ENCODE measurements around the gene FZD10.

FZD10 gene

DNA sequence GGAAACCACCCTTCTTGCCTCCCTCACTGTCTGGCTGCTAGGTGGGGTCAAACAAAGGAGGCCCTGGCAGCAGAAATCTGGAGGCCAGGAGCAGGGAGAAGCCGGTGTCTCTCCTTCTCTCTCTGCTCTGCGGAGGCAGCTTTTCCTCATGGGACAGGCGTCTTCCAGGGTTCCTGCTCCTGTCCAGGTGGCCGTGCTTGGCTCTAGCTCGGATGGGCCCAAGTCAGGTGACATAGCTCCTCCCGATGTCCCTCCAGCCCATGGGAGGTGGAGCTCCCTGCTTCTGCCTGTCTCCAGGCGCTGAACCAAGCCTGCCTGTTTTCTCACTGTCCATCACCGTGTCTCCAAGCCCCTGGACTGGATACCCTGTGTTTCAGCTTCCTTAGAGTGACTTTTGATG, 30.5 kb upstream of the FZD10 start:
- no peak for DNase-seq (ENCODE audit: low read depth)

GRCh38 chr12:130132831-130133511, 29.3 kb upstream of the FZD10 start:
- DNase-seq (ENCODE audit: low read depth): no peak

DNA sequence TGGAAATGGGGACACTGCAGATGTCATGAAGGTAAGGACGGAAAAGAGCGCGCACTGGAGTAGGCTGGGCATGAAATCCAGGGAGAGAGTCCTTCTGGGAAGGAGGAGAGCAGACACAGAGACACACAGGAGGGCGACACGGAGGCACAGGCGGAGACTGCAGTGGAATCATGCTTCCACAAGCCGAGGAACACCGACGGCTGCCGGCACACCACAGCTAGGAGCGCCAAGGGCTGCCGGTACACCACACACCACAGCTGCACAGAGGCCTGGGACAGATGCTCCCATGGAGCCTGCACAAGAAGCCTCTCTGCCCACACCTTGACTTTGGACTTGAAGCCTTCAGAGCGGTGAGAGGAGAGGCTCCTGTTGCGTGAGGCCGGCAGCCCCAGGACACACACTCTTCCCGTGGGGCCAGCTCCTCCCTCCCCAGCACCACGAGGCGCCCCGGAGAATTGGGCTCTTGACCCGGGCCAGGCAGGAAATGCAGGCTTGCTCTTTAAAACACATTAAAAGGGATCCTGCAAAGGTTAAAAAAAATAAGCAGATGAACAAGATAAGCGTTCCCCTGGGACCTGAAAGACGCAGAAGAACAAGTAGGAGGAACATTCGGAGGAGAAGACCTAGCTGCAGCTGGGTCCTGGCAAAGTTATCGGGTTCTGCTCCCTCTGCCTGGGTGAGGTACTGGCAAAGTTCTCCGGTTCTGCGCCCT, 28.3 kb upstream of the FZD10 start:
- DNase-seq (ENCODE audit: low read depth): no peak

GRCh38 chr12:130134563-130134915, 27.7 kb upstream of the FZD10 start:
- no peak for DNase-seq (ENCODE audit: low read depth)

- no peak for DNase-seq (ENCODE audit: low read depth)
Measured at GRCh38 chr12:130136509-130137039, 25.7 kb upstream of the FZD10 start.

GRCh38 chr12:130137040-130138018, 24.9 kb upstream of the FZD10 start:
- DNase-seq (ENCODE audit: low read depth): no peak

DNA sequence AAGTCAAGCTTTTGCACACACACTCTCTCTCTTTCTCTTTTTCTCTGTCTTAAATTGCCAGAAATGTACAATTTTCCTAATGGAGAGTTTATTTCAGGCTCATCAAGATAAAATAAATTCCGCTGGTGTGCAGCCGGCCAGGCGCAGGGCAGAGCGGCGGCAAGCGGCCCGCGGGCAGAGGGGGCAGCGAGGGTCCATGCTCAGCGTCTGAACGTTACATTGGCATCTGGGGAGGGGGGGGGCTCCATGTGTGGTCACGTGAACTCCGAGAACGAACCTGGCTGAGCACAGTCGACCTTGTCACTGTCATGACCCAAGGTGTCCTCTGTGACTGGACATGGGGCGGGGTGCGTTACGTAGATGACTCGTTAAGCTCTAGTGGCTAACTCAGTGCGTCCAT, 23.8 kb upstream of the FZD10 start:
- no peak for DNase-seq (ENCODE audit: low read depth)

- no peak for DNase-seq (ENCODE audit: low read depth)
Measured at GRCh38 chr12:130139567-130140421, 22.5 kb upstream of the FZD10 start.

DNA sequence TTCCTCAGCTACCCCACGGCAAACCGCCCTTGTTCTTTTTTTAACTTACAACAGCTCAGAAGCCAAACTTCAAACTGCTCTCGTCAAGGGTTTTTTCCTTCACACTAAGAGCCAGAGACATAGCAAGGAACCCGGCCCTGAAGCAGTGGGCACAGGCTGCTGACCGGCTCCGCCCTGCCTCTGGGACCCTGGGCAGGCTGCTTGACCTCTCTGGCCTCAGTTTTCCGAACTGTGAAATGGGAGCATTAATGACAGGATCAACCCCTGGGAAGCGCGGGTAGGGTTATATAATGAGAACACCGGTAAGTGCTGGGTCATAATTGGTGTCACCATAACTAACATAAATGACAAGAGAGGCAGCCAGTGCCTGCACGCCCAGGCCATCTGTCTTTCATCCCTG, 21.2 kb upstream of the FZD10 start:
- no peak for DNase-seq (ENCODE audit: low read depth)

- DNase-seq (ENCODE audit: low read depth): no peak
Measured at GRCh38 chr12:130141901-130142683, 20.2 kb upstream of the FZD10 start.

GRCh38 chr12:130142736-130143135, 19.5 kb upstream of the FZD10 start:
- DNase-seq (ENCODE audit: low read depth): no peak

DNA sequence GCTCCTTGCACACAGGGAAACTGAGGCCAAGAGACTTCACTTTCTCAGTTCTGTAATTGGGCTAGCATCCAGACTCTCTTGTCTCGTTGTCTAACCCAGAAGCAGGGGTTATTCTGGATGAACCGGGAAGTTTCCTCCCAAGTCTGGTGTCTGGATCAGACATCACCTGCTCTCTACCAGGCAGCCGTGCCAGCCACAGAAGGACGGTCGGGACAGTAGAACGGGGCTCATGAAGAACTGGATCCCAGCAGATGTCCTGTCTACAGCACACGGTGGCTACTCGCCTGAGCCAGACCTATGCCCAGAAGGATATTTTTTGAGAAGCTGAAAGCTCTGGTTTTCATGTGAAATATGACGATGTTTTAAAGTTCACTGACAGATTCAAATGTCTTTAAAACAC, 19.1 kb upstream of the FZD10 start:
- no peak for DNase-seq (ENCODE audit: low read depth)

GRCh38 chr12:130144256-130144655, 18.0 kb upstream of the FZD10 start:
- no peak for DNase-seq (ENCODE audit: low read depth)

- DNase-seq (ENCODE audit: low read depth): no peak
Measured at GRCh38 chr12:130145731-130146130, 16.5 kb upstream of the FZD10 start.

DNA sequence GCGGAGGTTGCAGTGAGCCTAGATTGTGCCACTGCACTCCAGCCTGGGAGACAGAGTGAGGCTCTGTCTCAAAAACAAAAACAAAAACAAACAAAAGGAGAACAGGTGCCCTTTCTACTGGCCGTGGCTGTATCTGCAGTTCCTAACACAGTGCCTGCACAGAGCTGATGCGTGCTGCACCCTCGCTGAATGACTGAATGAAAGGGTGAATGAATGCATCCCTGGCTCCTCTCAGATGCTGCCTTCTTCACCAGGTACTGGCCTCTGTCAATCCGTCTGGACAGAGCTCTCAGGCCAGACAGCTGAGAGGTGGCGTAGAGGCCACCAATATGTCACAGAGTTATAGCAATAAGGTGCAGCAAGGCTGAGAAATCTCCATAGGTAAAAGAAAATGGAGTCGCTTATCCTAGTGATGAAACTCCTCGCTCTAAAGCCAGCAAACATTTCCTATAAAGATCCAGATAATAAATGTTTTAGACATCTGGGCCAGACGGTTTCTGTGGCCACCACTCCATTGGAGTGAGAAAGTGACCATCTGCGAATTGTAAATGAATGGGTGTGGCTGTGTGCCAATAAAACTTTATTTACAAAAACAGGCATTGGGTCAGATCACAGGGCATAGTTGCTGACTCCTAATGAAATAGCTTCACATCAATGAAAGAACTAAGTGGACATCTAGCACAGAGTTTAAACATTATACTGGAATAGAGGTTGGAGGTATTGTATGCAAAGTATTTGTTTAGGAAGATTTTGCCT, 15.9 kb upstream of the FZD10 start:
- no peak for DNase-seq (ENCODE audit: low read depth)

DNA sequence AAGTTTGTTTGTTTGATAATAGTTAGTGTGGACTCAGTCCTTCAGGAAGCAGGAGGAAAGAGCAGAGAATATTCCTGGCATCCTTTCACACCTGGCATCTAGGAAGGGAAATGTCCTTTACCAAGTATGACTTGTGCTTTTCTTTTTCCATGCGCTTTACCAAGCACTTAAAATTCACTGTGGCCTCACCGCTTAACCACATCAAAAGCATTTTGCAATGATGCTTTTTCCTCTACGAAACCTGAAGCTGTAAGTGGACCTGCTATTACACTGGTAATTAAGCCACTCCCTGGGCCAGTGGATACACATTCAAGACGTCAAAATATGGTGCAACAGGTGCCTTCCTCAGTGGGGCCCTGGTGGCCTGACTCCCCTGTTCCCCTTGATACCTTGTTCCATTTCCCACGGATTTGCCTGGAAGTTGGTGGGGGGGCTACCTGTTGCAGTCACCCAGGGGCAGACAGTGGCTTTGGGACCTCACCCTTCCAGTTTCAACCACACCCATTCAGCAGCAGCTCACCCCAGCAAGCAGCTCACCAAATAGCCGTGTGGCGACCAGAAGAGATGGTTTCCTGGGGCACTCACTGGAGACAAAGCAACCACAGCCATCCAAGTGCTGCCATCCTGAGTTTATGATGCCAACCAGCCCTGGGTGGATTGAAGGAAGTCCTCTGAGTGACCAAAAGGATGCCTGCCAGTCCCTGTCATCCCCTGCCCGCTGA, 14.2 kb upstream of the FZD10 start:
- no peak for DNase-seq (ENCODE audit: low read depth)

DNA sequence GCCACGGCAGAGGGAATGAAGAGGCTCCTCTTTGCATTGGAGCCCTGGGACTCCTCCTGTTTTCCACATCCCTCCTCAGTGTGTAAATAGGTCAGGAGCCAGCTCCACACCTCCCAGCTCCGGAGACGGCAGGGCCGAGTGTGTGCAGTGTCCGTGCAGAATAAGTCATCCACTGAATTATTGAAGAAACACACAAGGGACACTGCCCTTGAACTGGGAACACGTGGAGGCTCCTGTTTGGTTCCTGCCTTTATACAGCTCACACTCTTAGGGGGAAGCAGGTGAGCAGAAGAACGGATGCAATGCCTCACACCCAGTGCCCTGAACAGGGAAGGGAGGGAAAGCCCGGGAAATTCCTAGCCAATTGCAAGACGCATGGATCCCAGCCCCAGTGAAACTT, 10.4 kb upstream of the FZD10 start:
- DNase-seq (ENCODE audit: low read depth): no peak

- no peak for DNase-seq (ENCODE audit: low read depth)
Measured at GRCh38 chr12:130152386-130152785, 9.9 kb upstream of the FZD10 start.

DNA sequence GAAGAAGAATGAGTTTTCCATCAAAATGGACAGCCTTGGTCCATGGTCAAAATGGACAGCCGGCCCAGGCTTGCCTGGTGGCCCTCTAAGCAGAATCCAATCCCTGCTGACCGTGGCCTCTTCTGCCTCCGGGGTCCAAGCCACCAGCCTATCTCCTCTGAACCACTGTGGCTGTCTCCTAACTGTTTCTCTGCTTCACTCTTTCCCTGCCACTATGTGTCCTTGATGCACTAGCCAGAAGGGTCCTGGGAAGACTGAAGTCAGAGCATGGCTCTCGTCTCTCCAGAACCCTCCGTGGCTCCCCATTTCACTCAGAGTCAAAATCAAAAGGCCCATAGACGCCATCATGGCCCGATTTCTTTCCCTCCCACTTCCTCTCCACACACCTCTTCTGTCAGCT, 8.5 kb upstream of the FZD10 start:
- no peak for DNase-seq (ENCODE audit: low read depth)
